HL-60 (cell line): ENCODE data around the gene NUMB.

ENCODE experiments used
- DNase-seq, 2 experiments: peaks; one replicate each; pipeline ENCODE4 v3.0.0-alpha.2; 2010 to 2020; ENCODE audit warnings: low read depth in 1 of 2, low spot score in 1 of 2
- H3K27ac ChIP-seq: fragments of 250-450 bp; sonication (Bioruptor Pico); replicated peaks from 2 replicates; pipeline ENCODE4 v1.5.1; 2020; ENCODE audit warnings: mild to moderate bottlenecking, moderate library complexity
- H3K27me3 ChIP-seq: fragments of 250-450 bp; sonication (Bioruptor Pico); 2 replicates; pipeline ENCODE4 v1.5.1; 2021; ENCODE audit warnings: mild to moderate bottlenecking, moderate library complexity; ENCODE audit not compliant: insufficient read depth, poor library complexity, severe bottlenecking
- H3K4me3 ChIP-seq: replicated peaks from 2 replicates; pipeline ENCODE4 v1.5.1; 2011; ENCODE audit warnings: mild to moderate bottlenecking, control low read depth, low read length; ENCODE audit not compliant: insufficient read depth
- CTCF ChIP-seq: IDR thresholded peaks from one replicate; pipeline ENCODE4 v1.5.1; 2011; ENCODE audit warnings: low read length, control low read depth, inconsistent platforms; ENCODE audit not compliant: insufficient read depth
- GABPA ChIP-seq: IDR thresholded peaks from 2 replicates; pipeline ENCODE4 v1.6.1; 2012; ENCODE audit warnings: low read depth
- POLR2AphosphoS5 ChIP-seq: IDR thresholded peaks from 2 replicates; pipeline ENCODE4 v1.6.1; 2012; ENCODE audit warnings: low read depth
- REST ChIP-seq: IDR thresholded peaks from 2 replicates; pipeline ENCODE4 v1.6.1; 2012; ENCODE audit warnings: low read depth; ENCODE audit not compliant: insufficient replicate concordance
- SPI1 ChIP-seq: IDR thresholded peaks from 2 replicates; pipeline ENCODE4 v1.6.1; 2012; ENCODE audit warnings: low read depth, mild to moderate bottlenecking, borderline replicate concordance

Gene NUMB

GRCh38 chr14:73452341-73453186 lies 5.8 kb downstream of the NUMB start:
- peak overlapping the region; percentile 18; the same call in 1 of the 2 replicates for H3K4me3 ChIP-seq
- H3K27me3 ChIP-seq = no peaks in the 10 kb centered on the region
- no peak for TF ChIP-seq POLR2AphosphoS5
- no peak; the same call in 1 of the 2 replicates for TF ChIP-seq SPI1
- no peak for TF ChIP-seq CTCF
- no peak for TF ChIP-seq REST
- no peak for TF ChIP-seq GABPA
- DNase-seq = peak in 1 of 2 experiments; percentile 13
- H3K27ac ChIP-seq = peak overlapping the region; percentile 49

- no peak for TF ChIP-seq REST
- no peak for TF ChIP-seq SPI1
- no peak for TF ChIP-seq POLR2AphosphoS5
- no peak for TF ChIP-seq GABPA
- no peak for TF ChIP-seq CTCF
- H3K4me3 ChIP-seq = no peak overlapping the region
- H3K27me3 ChIP-seq = no peaks in the 10 kb centered on the region
- H3K27ac ChIP-seq = no peak overlapping the region
- DNase-seq = no peak
Observed at GRCh38 chr14:73443758-73444157, 14.6 kb downstream of the NUMB start.

GRCh38 chr14:73441286-73441685 lies 17.1 kb downstream of the NUMB start:
- TF ChIP-seq REST = no peak
- H3K4me3 ChIP-seq = no peak overlapping the region
- no peaks in the 10 kb centered on the region for H3K27me3 ChIP-seq
- no peak for DNase-seq
- H3K27ac ChIP-seq = no peak overlapping the region
